BLaER1 treated with 17β-estradiol and CSF1 and Interleukin-3, amounts not matched to agents 10 nM and 100 nM (cell line): ENCODE data around the gene STX8.

ENCODE experiments used
- H3K27ac ChIP-seq, 11 experiments: shearing (Covaris generic); formaldehyde crosslinking; 2 replicates each; pipeline ENCODE4 v1.8.1; 2022
- H3K27me3 ChIP-seq, 11 experiments: shearing (Covaris generic); formaldehyde crosslinking; 2 replicates each; pipeline ENCODE4 v1.8.1; 2022
- H3K36me3 ChIP-seq, 11 experiments: shearing (Covaris generic); formaldehyde crosslinking; 2 replicates each; pipeline ENCODE4 v1.8.1; 2022
- H3K4me1 ChIP-seq, 10 experiments: shearing (Covaris generic); formaldehyde crosslinking; 2 replicates each; pipeline ENCODE4 v1.8.1; 2022
- H3K4me2 ChIP-seq, 11 experiments: shearing (Covaris generic); formaldehyde crosslinking; 2 replicates each; pipeline ENCODE4 v1.8.1; 2022
- H3K4me3 ChIP-seq, 10 experiments: shearing (Covaris generic); formaldehyde crosslinking; 2 replicates each; pipeline ENCODE4 v1.8.1; 2022
- H3K9ac ChIP-seq, 11 experiments: shearing (Covaris generic); formaldehyde crosslinking; 2 replicates each; pipeline ENCODE4 v1.8.1; 2022
- H3K9me3 ChIP-seq, 11 experiments: shearing (Covaris generic); formaldehyde crosslinking; replicated peaks in 1 of 11; 2 replicates each; pipeline ENCODE4 v1.8.1; 2022
- H4K20me1 ChIP-seq, 11 experiments: shearing (Covaris generic); formaldehyde crosslinking; 2 replicates each; pipeline ENCODE4 v1.8.1; 2022
- Cebpa-rat ChIP-seq, 11 experiments: shearing (Covaris generic); IDR thresholded peaks; 2 replicates each; pipeline ENCODE4 v1.8.1; 2022

The STX8 gene

GRCh38 chr17:9285602-9286427, 289.8 kb downstream of the STX8 start:
- Histone ChIP-seq H3K4me1 (peaks cover 14 to 28% (median 23%) of the 10 kb centered on the region in 10 experiments), H3K36me3 (0 out of 22 replicates have a peak, but pooled peaks cover 0 to 3% (median 0%) of the 10 kb centered on the region in 11 experiments), H3K4me2 (peak overlapping the region in 9 of 11 experiments; percentile 6 to 62 (median 33); a peak in 16 of 22 replicates), H4K20me1 (peaks cover 0 to 49% (median 4%) of the 10 kb centered on the region in 11 experiments; a peak in 8 of 22 replicates), H3K9ac (no peak overlapping the region), H3K27me3 (0 out of 22 replicates have a peak, but pooled peaks cover 0 to 9% (median 0%) of the 10 kb centered on the region in 11 experiments), H3K27ac (no peak overlapping the region), H3K9me3 (no peaks in the 10 kb centered on the region), H3K4me3 (no peak overlapping the region)
- TF ChIP-seq Cebpa-rat (IDR thresholded peaks at IDR 0.05), result no peak

DNA sequence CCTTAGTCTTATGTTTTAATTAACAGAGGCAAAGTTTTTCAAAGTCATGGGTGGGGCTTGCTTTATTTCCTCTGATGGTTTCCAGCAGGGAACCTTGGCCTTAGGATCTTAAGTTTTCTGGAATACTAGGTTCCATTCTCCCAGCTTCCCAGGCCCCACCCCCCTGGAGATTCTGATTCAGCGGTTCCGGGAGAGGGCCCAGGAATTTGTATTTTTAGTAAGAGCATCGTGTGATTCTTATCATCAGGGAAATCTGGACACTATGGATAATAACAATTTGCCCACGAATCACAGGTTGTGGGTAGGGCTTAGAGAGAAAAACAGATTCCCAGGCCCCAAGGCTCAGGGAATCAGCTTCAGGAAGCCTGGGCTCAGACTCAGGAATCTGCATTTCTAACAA, 290.7 kb downstream of the STX8 start:
- no peaks in the 10 kb centered on the region for H3K9me3 ChIP-seq
- H3K4me3 ChIP-seq, result no peak overlapping the region
- no peak overlapping the region for H3K27ac ChIP-seq
- no peak for TF ChIP-seq Cebpa-rat (IDR thresholded peaks at IDR 0.05)
- no peak overlapping the region for H3K4me2 ChIP-seq
- no peak overlapping the region for H3K9ac ChIP-seq
- peaks cover 5 to 27% (median 21%) of the 10 kb centered on the region in 10 experiments for H3K4me1 ChIP-seq
- H3K36me3 ChIP-seq, result 0 out of 22 replicates have a peak, but pooled peaks cover 0 to 3% (median 0%) of the 10 kb centered on the region in 11 experiments
- 0 out of 22 replicates have a peak, but pooled peaks cover 0 to 9% (median 0%) of the 10 kb centered on the region in 11 experiments for H3K27me3 ChIP-seq
- peaks cover 0 to 45% (median 4%) of the 10 kb centered on the region in 11 experiments; a peak in 5 of 22 replicates for H4K20me1 ChIP-seq

DNA sequence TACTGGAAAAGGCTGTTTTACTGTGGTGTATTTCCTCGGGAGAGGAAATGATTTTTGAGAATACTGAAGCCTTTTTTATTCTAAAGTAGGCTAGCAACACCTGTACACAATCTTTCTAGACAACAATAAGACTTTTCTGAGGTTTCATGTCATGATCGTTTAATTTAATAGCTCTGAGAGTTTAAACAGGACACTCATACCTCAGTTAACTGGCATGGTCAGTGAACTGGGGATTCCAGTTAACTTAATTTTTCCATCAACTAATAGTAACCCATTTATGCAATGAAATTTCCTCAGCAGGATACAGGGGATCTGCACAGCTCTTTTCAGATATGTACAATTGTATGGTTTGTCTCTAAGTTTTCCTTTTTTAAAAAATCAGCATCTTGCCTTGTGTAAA, 291.7 kb downstream of the STX8 start:
- no peak overlapping the region for H3K4me2 ChIP-seq
- peaks cover 0 to 35% (median 4%) of the 10 kb centered on the region in 11 experiments; a peak in 5 of 22 replicates for H4K20me1 ChIP-seq
- H3K36me3 ChIP-seq, result 0 out of 22 replicates have a peak, but pooled peaks cover 0 to 3% (median 0%) of the 10 kb centered on the region in 11 experiments
- peaks cover 0 to 27% (median 24%) of the 10 kb centered on the region in 10 experiments; a peak in 13 of 20 replicates for H3K4me1 ChIP-seq
- no peak overlapping the region for H3K4me3 ChIP-seq
- TF ChIP-seq Cebpa-rat (IDR thresholded peaks at IDR 0.05), result no peak
- no peaks in the 10 kb centered on the region for H3K9me3 ChIP-seq
- no peak overlapping the region for H3K27ac ChIP-seq
- 0 out of 22 replicates have a peak, but pooled peaks cover 0 to 9% (median 0%) of the 10 kb centered on the region in 11 experiments for H3K27me3 ChIP-seq
- no peak overlapping the region for H3K9ac ChIP-seq

DNA sequence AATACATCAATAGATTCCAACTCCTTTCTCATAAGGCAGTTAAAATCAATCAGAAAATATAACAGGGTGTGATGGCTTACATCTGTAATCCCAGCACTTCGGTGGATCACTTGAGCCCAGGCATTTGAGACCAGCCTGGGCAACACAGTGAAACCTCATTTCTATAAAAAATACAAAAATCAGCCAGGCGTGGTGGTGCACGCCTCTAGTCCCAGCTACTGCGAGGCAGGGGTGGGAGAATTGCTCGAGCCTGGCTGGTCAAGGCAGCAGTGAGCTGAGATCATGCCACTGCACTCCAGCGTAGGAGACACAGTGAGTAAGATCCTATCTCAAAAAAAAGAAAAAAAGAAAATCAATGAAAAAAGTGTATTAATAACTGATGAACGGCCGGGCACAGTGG, 295.7 kb downstream of the STX8 start:
- Histone ChIP-seq H3K4me1 (peaks cover 0 to 14% (median 11%) of the 10 kb centered on the region in 10 experiments; a peak in 11 of 20 replicates), H3K27ac (no peak overlapping the region), H3K9ac (no peak overlapping the region), H3K4me2 (peak overlapping the region in 7 of 11 experiments; percentile 11 to 63 (median 42); a peak in 11 of 22 replicates), H3K36me3 (no peaks in the 10 kb centered on the region), H3K27me3 (no peaks in the 10 kb centered on the region), H3K9me3 (no peaks in the 10 kb centered on the region), H4K20me1 (peaks cover 0 to 18% (median 0%) of the 10 kb centered on the region in 11 experiments; a peak in 5 of 22 replicates), H3K4me3 (no peak overlapping the region)
- TF ChIP-seq Cebpa-rat (IDR thresholded peaks at IDR 0.05), result no peak

DNA sequence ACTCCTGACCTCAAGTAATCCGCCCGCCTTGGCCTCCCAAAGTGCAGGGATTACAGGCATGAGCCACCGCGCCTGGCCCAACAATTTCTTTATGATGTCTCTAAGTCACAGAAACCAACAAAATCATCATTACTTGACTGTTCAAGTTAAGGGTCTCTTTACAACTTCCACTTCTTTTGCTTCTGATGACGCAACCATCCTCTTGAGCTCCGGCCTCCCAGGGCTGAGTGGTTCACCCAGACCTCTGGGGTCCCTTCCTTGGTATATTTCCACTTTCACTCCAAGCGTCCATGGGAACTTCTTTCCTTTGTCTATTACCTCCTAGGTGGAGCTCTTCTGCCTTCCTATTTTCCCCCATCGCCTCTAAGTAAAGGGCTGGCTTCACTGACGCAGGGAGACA, 300.6 kb downstream of the STX8 start:
- TF ChIP-seq Cebpa-rat (IDR thresholded peaks at IDR 0.05), result peak in 1 of 11 experiments; percentile 55; a peak in 1 of 22 replicates
- Histone ChIP-seq H4K20me1 (peaks cover 0 to 5% (median 0%) of the 10 kb centered on the region in 11 experiments; a peak in 4 of 22 replicates), H3K9ac (no peak overlapping the region), H3K4me1 (peaks cover 0 to 12% (median 9%) of the 10 kb centered on the region in 10 experiments; a peak in 12 of 20 replicates), H3K27ac (no peak overlapping the region), H3K27me3 (no peaks in the 10 kb centered on the region), H3K4me2 (no peak overlapping the region), H3K9me3 (no peaks in the 10 kb centered on the region), H3K36me3 (peaks cover 0 to 11% (median 0%) of the 10 kb centered on the region in 11 experiments; a peak in 1 of 22 replicates), H3K4me3 (no peak overlapping the region)

- Histone ChIP-seq H4K20me1 (no peaks in the 10 kb centered on the region; a peak in 2 of 22 replicates), H3K27ac (no peak overlapping the region), H3K4me3 (no peak overlapping the region)
These were observed 301.9 kb downstream of the STX8 start for GRCh38 chr17:9273428-9274391.

GRCh38 chr17:9272501-9273200, 303.0 kb downstream of the STX8 start:
- TF ChIP-seq Cebpa-rat (IDR thresholded peaks at IDR 0.05), result no peak
- Histone ChIP-seq H3K27ac (no peak overlapping the region), H3K4me3 (no peak overlapping the region), H4K20me1 (no peaks in the 10 kb centered on the region; a peak in 2 of 22 replicates), H3K4me1 (peaks cover 0 to 7% (median 0%) of the 10 kb centered on the region in 10 experiments; a peak in 1 of 20 replicates), H3K36me3 (peaks cover 0 to 14% (median 0%) of the 10 kb centered on the region in 11 experiments; a peak in 1 of 22 replicates), H3K27me3 (no peaks in the 10 kb centered on the region), H3K9me3 (no peaks in the 10 kb centered on the region), H3K9ac (no peak overlapping the region), H3K4me2 (no peak overlapping the region)

More at GRCh38 chr17:9273428-9274391, 301.9 kb downstream of the STX8 start:
- peaks cover 0 to 14% (median 0%) of the 10 kb centered on the region in 11 experiments; a peak in 1 of 22 replicates for H3K36me3 ChIP-seq
- no peaks in the 10 kb centered on the region for H3K9me3 ChIP-seq
- no peak overlapping the region for H3K4me2 ChIP-seq
- no peak for TF ChIP-seq Cebpa-rat (IDR thresholded peaks at IDR 0.05)
- peaks cover 0 to 7% (median 0%) of the 10 kb centered on the region in 10 experiments; a peak in 1 of 20 replicates for H3K4me1 ChIP-seq
- H3K9ac ChIP-seq, result no peak overlapping the region
- no peaks in the 10 kb centered on the region for H3K27me3 ChIP-seq

DNA sequence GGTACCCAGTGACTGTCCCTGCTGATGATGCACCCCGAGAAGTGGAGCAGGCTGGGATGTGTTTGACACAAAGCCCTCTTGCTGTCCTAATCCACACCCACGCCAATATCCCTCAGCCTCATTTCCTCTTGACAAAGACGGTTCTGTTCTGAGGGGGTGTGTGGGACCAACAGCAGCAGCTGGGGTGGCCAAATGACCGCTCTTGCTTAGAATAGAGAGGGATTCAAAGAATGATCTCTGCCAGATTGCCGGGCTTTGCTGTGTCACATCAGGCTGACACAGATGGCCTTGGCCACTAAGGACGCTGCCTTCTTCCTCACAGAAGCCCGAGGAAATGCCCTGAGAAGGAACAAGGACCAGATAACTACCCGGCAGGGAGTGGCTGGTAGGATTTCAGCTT, 303.6 kb downstream of the STX8 start:
- H3K9ac ChIP-seq, result no peak overlapping the region
- no peak for TF ChIP-seq Cebpa-rat (IDR thresholded peaks at IDR 0.05)

More for the DNA sequence above, 303.6 kb downstream of the STX8 start:
- no peaks in the 10 kb centered on the region for H3K27me3 ChIP-seq
- H3K27ac ChIP-seq, result no peak overlapping the region
- H4K20me1 ChIP-seq, result no peaks in the 10 kb centered on the region; a peak in 2 of 22 replicates
- H3K36me3 ChIP-seq, result peaks cover 0 to 15% (median 0%) of the 10 kb centered on the region in 11 experiments; a peak in 2 of 22 replicates
- no peak overlapping the region for H3K4me3 ChIP-seq
- no peaks in the 10 kb centered on the region for H3K9me3 ChIP-seq
- H3K4me2 ChIP-seq, result no peak overlapping the region
- H3K4me1 ChIP-seq, result peaks cover 0 to 7% (median 0%) of the 10 kb centered on the region in 10 experiments; a peak in 1 of 20 replicates
